Measurements from ENCODE around the gene HGS. TPM values are rescaled to one million over a fixed set of nuclear protein-coding genes. Genes with fewer than 3 reads are reported as not detected.

HGS gene
- total RNA-seq, 1 donor from 2014 or later = 88.3 TPM

DNA sequence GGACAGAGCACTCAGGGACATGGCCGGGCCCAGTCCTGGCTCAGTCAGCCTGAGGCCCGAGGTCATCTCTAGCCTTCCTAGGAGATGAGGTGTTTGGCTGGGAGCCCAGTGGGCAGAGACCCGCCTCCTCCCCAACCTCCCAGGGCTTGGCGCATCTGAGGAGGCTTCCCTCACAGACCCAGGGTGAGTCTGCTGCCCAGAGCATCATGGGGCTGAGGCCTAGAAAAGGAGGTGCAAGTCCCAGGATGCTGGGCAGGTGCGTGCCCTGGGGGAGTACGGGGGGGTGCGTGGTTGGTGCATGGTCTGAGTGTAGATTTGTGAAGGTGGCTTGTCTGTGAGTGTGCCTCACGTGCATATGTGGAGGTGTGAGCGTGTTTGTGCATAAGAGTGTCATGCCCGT lies 32.1 kb upstream of the HGS start:
- Histone ChIP-seq H3K36me3 (no peaks in the 10 kb centered on the region), H3K9me3 (no peaks in the 10 kb centered on the region), H3K27ac (no peak overlapping the region), H3K27me3 (peaks cover 35% of the 10 kb centered on the region), H3K4me3 (no peak overlapping the region), H3K4me1 (no peaks in the 10 kb centered on the region)
- TF ChIP-seq, protein P1, sequence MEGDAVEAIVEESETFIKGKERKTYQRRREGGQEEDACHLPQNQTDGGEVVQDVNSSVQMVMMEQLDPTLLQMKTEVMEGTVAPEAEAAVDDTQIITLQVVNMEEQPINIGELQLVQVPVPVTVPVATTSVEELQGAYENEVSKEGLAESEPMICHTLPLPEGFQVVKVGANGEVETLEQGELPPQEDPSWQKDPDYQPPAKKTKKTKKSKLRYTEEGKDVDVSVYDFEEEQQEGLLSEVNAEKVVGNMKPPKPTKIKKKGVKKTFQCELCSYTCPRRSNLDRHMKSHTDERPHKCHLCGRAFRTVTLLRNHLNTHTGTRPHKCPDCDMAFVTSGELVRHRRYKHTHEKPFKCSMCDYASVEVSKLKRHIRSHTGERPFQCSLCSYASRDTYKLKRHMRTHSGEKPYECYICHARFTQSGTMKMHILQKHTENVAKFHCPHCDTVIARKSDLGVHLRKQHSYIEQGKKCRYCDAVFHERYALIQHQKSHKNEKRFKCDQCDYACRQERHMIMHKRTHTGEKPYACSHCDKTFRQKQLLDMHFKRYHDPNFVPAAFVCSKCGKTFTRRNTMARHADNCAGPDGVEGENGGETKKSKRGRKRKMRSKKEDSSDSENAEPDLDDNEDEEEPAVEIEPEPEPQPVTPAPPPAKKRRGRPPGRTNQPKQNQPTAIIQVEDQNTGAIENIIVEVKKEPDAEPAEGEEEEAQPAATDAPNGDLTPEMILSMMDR (IDR thresholded peaks at IDR 0.05) = no peak
- no peak for ATAC-seq
- intact Hi-C loops (cut with DNase I) = no loop called here
- no peak for DNase-seq

DNA sequence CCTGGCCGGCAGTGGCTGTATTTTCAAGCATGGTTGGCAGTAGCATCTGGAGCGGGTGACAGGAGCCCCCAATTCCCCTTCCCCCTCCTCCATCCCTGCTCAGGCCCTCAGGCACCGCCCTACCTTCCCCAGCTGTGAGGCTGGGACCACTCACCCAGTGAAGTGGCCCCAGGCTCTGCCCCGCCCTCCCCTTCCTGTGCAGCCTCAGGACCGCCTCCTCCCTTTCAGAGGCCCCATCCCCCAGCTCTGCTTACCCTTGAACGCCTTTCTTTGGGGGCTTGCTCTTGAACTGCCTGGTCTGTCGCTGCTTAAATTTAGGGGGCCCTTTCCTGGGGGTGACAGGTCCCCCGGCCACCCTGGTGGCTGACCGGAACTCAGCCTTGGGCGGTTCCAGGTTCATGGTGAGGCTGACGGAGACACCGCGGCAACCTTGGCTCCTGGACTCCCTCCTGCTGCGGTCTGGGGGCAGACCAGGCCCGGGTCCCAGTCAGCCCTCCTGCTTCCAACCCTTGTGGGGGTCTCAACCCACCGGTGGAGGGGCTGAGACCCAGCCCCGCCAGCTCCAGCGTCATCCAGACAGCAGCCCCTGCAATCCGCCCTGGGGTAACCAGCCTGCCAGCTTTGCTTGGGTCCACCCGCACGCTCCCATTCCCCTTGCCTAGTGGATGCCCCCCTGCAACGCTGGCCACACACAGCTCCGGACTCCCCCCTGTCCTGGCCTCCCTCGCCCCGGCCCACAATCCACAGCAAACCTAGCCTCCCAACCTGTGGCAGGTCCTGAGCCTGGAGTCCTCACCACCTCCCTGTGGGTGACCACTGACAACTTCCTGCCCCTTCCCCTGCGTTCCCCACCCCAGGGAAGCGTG lies 30.7 kb upstream of the HGS start:
- TF ChIP-seq, protein P1 (IDR thresholded peaks at IDR 0.05) = no peak
- no peak overlapping the region for H3K27ac ChIP-seq
- H3K9me3 ChIP-seq = no peaks in the 10 kb centered on the region
- peak overlapping the region; percentile 16 for H3K4me3 ChIP-seq
- no peaks in the 10 kb centered on the region for H3K4me1 ChIP-seq
- H3K27me3 ChIP-seq = peaks cover 26% of the 10 kb centered on the region
- ATAC-seq (peak; percentile 21), DNase-seq (no peak)
- H3K36me3 ChIP-seq = no peaks in the 10 kb centered on the region
- intact Hi-C loops (cut with DNase I) = no loop called here

DNA sequence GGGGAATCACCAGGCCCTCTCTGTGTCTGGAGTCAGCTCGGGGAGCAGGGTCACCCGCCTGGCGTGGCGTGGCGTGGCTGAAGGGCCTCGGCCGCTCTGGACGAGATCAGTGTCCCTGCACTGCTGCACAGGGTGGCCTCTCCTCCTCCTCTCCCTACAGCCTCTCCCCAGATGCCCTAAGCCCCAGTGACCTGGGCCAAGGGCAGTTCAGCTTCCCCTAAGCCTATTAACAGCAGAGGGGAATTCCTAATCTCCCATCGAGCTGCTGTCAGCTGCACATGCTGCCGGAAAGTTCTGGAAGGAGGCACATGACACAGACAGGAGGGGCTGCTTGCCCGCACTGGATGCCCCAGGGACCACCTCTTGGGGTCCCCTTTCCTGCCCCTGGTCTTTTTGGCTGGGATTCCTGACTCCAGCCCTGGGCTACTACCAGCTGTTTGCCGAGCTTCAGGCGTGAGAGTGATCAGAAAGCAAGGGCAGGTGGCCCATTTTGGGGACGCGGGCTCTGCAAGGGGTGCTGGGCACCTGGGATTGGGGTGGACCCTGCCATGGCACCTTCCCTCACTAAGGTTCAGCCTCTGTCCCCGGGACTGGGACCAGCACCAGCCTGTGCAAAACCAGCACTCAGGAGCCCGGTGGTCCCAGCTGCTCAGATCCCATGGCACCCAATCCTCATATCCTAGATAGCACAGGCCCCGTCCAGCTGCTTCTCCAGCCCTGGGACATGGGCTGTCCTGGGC lies 28.3 kb upstream of the HGS start:
- H3K27ac ChIP-seq = no peak overlapping the region
- peaks cover 1% of the 10 kb centered on the region for H3K27me3 ChIP-seq
- ATAC-seq (no peak), DNase-seq (no peak)
- H3K9me3 ChIP-seq = no peaks in the 10 kb centered on the region
- intact Hi-C loops (cut with DNase I) = no loop called here
- H3K4me1 ChIP-seq = no peaks in the 10 kb centered on the region
- TF ChIP-seq, protein P1 (IDR thresholded peaks at IDR 0.05) = no peak
- no peak overlapping the region for H3K4me3 ChIP-seq
- no peaks in the 10 kb centered on the region for H3K36me3 ChIP-seq

DNA sequence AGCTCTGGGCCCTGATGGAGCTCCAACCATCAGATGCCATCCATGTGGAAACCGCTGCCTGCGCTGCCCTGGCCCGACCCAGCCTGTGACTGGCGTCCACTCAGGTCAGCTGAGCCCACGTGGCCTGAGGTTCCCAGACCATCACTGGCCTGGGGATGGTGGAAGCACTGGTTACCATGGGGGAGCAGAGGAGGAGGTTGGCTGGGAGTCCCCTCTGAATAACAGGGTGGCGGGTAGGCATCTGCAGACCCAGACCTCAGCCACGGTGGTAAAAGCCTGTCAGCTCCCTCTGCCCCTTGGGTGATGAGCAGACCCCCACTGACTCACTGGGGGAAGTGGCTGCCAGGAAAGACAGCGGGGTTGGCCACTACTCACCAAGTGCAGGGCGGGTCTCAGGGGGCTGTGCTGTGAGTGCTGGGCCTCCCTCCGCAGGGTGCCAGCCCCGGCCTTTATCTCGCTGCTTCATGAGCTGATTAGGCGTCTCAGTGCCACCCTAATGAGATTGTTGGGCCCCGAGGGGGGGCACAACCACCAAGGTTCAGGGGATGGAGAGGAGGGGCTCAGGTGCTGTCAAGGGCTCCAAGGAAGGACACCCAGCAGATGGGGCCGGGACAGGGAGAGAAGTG lies 27.6 kb upstream of the HGS start, which contains the start of gene PDE6G:
Gene PDE6G, minus strand, starts transcription at position 425 of the 626 bp plus-strand sequence. CDS start 3,237 bp downstream, outside the sequence.
- DNase-seq (no peak), ATAC-seq (no peak)
- Histone ChIP-seq H3K4me3 (no peak within 1 kb of the TSS), H3K4me1 (no peaks in the 10 kb centered on the region), H3K36me3 (no peaks in the 10 kb centered on the region), H3K27me3 (no peaks in the 10 kb centered on the region), H3K9me3 (no peaks in the 10 kb centered on the region), H3K27ac (no peak within 1 kb of the TSS)
- intact Hi-C loops (cut with DNase I) = no loop called here
- TF ChIP-seq, protein P1 (IDR thresholded peaks at IDR 0.05) = no peak

DNA sequence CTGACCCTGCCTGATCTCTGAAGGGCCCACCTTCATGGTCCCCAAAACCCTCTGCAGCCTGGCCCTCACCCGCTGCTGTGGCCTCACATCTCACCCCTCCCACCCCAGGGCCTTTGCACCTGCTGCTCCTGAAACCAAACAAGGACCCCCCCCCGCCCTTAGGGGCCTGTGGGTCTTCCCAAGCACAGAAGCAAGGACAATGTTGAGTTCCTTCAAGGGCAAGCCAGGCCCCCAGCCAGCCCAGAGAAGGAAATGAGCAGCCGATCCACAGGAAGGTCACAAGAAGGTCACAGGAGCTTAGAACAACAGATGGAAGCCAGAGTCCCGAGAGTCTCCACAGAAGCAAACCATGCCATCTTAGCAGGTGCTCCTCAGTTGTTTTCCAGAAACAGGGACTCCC lies 27.0 kb upstream of the HGS start:
- no peak overlapping the region for H3K27ac ChIP-seq
- H3K27me3 ChIP-seq = no peaks in the 10 kb centered on the region
- H3K36me3 ChIP-seq = no peaks in the 10 kb centered on the region
- no peaks in the 10 kb centered on the region for H3K9me3 ChIP-seq
- H3K4me3 ChIP-seq = no peak overlapping the region
- DNase-seq = no peak
- H3K4me1 ChIP-seq = no peaks in the 10 kb centered on the region
- ATAC-seq = no peak
- TF ChIP-seq, protein P1 (IDR thresholded peaks at IDR 0.05) = no peak
- intact Hi-C loops (cut with DNase I) = no loop called here

All from upper lobe of right lung (tissue), 1 donor.